Astrocyte of the hippocampus (primary cell): Measurements from ENCODE around the gene METTL17.

Experiments used
- DNase-seq: peaks from one replicate; pipeline ENCODE4 v3.0.0; 2011; ENCODE audit warnings: low read depth, low spot score

METTL17 gene

DNA sequence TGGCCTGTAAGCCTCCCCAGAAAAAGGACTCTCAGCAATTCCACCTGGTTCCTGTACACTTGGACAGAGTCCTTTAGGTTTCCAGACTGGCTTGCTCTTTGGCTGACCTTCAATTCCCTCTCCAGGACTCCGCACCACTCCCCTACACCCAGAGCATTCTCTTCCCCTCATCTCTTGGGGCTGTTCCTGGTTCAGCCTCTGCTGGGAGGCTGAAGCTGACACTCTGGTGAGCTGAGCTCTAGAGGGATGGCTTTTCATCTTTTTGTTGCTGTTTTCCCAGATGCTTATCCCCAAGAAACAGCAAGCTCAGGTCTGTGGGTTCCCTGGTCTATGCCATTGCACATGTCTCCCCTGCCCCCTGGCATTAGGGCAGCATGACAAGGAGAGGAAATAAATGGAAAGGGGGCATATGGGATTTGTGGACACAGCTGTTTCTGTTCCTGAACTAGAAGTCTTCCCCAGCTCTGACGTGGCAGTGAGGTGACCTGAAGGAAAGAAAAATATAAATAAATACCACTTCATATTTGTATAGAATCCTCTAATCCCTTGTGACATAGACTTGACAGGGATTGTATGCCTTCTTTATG is 53.7 kb downstream of the METTL17 start:
- no peak for DNase-seq

DNA sequence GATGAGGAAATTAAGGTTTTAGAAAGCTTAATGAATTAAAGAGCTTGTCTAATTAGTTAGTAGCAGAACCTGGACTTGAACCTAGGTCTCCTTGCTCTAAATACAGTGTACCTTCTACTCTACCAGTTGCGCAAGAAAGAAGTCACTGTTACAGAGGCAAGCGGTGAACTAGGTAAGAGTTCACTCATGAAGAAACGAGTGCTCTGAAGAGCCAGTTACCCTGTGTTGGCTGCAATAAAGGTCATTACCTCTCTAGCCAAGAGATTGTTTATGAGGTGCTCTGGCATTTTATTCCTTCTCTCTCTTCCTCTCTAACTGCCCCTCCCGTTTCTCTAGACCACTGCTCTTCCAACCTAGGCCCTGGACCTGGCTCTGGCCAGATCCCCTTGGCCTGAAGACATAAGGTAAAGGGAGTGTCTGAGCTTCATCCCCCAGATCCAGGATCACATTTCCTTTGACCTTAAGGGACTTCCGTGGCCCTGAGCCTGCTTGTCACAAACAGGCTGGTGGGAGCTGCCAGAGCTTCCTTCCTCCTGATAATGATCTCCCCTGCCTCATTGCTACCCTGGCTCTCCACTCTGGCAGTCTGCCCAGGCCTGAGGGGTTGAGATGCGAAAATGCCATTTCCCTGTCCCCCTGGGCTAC is 54.3 kb downstream of the METTL17 start:
- DNase-seq = no peak
